ENCODE data around the gene HAAO. TPM values are rescaled to one million over a fixed set of nuclear protein-coding genes. Genes with fewer than 3 reads are reported as not detected.
A peak's percentile ranks its signal among the peaks of the same experiment; 100 is the strongest.

The HAAO gene
- total RNA-seq, 1 experiment from 2014 or later, result 0.74 TPM

GRCh38 chr2:42809819-42810120 lies 17.4 kb upstream of the HAAO start:
- H3K4me1 ChIP-seq (ENCODE audit: control insufficient read depth, insufficient read depth, low read length), result peaks cover 6% of the 10 kb centered on the region
- CTCF ChIA-PET, result interaction anchor here (2.2 kb wide), 1 partner anchor 16 kb away, joined by 9 read pairs; no protein-coding TSS in a partner anchor
- no peak for DNase-seq (ENCODE audit: low read depth, low spot score)
- H3K4me3 ChIP-seq (ENCODE audit: low read depth in 2 of 2, low read length in 2 of 2), result peak overlapping the region; percentile 63 to 65
- peak; percentile 78 for ATAC-seq
- no peaks in the 10 kb centered on the region for H3K27me3 ChIP-seq (ENCODE audit: control insufficient read depth, insufficient read depth, low read length)
- POLR2A ChIA-PET, result interaction anchor here (0.7 kb wide), 1 partner anchor 11 kb away, joined by 4 read pairs; no protein-coding TSS in a partner anchor
- TF ChIP-seq POLR2AphosphoS5 (IDR thresholded peaks at IDR 0.05; ENCODE audit: low read depth, low read length) (no peak), CTCF (IDR thresholded peaks at IDR 0.05) (peak; percentile 44), SIN3A (IDR thresholded peaks at IDR 0.05; ENCODE audit: borderline replicate concordance, insufficient read depth, low read depth, low read length) (no peak), TCF7L2 (IDR thresholded peaks at IDR 0.05; ENCODE audit: low read depth, low read length) (no peak), REST (IDR thresholded peaks at IDR 0.05; ENCODE audit: insufficient read depth in 1 of 2, low read depth in 2 of 2, low read length in 1 of 2) (no peak)
- in situ Hi-C loops (cut with HindIII; ENCODE audit: low pct_unique_long_range_greater_than_20kb, low sequenced_read_pairs) (no loop called here), intact Hi-C loops (cut with micrococcal nuclease; ENCODE audit: unreplicated experiment) (no loop called here)
- BruUV-seq (replicated peaks), result no TSS peak
- peak overlapping the region; percentile 84 for H3K27ac ChIP-seq (ENCODE audit: low read length)
- H3K9me3 ChIP-seq (ENCODE audit: control insufficient read depth, insufficient read depth, low read depth, low read length), result no peaks in the 10 kb centered on the region
- no peaks in the 10 kb centered on the region for H3K36me3 ChIP-seq (ENCODE audit: control insufficient read depth, insufficient read depth, low read length)

GRCh38 chr2:42809131-42809818 lies 16.9 kb upstream of the HAAO start:
- peaks cover 6% of the 10 kb centered on the region for H3K4me1 ChIP-seq (ENCODE audit: control insufficient read depth, insufficient read depth, low read length)
- in situ Hi-C loops (cut with HindIII; ENCODE audit: low pct_unique_long_range_greater_than_20kb, low sequenced_read_pairs), result no loop called here
- ChIA-PET CTCF (interaction anchor here (0.5 kb wide), 1 partner anchor 33 kb away, joined by 5 read pairs; no protein-coding TSS in a partner anchor), POLR2A (no interaction called here)
- H3K36me3 ChIP-seq (ENCODE audit: control insufficient read depth, insufficient read depth, low read length), result no peaks in the 10 kb centered on the region
- H3K27ac ChIP-seq (ENCODE audit: low read length), result peak overlapping the region; percentile 84
- peak overlapping the region; percentile 63 to 65 for H3K4me3 ChIP-seq (ENCODE audit: low read depth in 2 of 2, low read length in 2 of 2)
- no TSS peak for BruUV-seq (replicated peaks)
- no peaks in the 10 kb centered on the region for H3K9me3 ChIP-seq (ENCODE audit: control insufficient read depth, insufficient read depth, low read depth, low read length)
- no peaks in the 10 kb centered on the region for H3K27me3 ChIP-seq (ENCODE audit: control insufficient read depth, insufficient read depth, low read length)
- ATAC-seq, result no peak
- DNase-seq (ENCODE audit: low read depth, low spot score), result no peak
- TF ChIP-seq CTCF (IDR thresholded peaks at IDR 0.05) (no peak), SIN3A (IDR thresholded peaks at IDR 0.05; ENCODE audit: borderline replicate concordance, insufficient read depth, low read depth, low read length) (no peak), POLR2AphosphoS5 (IDR thresholded peaks at IDR 0.05; ENCODE audit: low read depth, low read length) (no peak), REST (IDR thresholded peaks at IDR 0.05; ENCODE audit: insufficient read depth in 1 of 2, low read depth in 2 of 2, low read length in 1 of 2) (no peak), TCF7L2 (IDR thresholded peaks at IDR 0.05; ENCODE audit: low read depth, low read length) (no peak)
- intact Hi-C loops (cut with micrococcal nuclease; ENCODE audit: unreplicated experiment), result no loop called here
